ENCODE results near the gene RNF126.
"Not testable (repeated sequence)": the region's sequence is repeated elsewhere in the genome, so short reads cannot be mapped to it uniquely, and the experiment has no call there.

The RNF126 gene

DNA sequence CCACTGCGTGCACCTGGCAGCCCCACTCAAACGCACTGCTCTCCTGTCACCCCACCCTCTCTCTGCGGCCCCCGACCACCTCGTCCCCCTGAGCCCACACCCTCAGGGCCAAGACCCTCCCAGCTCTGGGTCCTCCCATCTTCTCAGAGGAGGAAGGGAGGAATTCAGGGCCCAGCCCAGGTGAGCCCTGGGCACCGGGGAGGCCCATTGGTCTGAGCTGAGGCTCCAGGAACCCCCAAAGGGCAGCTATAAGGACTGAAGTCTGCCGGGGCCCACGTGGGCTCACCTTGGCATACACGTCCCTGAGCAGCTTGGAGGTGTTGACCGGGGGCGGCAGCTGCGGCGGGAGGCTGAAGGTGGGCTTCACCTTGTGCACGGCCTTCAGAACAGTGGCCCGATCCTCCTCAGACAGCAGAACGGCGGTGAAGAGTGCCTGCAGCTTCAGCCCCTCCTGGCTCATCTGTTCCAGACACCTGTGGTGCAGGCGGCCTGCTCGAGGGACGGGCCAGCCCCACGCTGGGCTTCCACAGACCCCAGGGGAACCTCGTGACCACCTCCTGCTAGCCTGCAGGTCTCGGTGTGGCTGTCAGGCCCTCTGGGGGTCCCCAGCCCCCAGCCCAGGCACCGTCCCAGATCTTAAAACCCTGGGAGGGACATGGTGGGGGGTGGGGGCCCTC is 38.4 kb downstream of the RNF126 start:
- no peak for DNase-seq

GRCh38 chr19:623974-624373 is 39.0 kb downstream of the RNF126 start:
- DNase-seq = no peak

GRCh38 chr19:623175-623916 is 39.7 kb downstream of the RNF126 start:
- no peak for DNase-seq

DNA sequence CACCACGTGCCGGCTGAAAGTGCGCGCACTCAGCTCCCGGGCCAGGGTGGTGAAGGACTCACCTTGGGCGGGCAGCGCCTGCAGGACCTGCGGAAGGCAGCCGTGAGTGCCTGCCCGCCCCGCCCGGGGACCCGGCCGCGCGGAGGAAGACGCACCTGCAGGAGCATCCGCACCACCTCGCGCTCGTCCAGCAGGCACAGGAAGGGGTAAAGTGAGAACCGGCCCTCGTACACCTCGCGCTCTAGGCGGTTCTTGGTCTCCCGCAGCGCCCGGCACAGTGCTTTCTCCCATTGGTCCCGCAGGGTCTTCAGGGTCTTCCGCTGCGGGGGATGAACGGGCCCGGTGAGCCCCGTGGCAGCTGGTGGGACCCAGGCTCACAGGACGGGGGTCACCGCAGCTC is 40.3 kb downstream of the RNF126 start:
- no peak for DNase-seq

DNA sequence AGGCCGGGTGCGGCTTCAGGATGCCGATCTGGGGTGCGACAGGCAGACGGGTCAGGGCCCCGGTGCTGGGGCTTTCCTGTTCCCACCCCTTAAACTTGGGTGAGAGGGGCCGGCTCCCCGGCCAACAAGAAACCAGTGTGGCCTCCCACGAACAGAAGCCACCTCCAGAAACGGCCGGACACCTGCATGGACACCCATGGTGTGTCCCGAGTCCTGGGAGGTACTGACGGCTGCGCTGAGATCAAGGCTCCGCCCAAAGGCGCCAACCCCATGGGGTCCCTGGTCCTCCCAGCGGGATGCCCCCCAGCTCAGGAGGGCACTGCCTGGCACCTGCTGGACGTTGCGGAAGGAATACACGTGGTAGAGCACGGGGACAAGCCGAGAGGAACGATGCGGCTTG is 41.2 kb downstream of the RNF126 start:
- no peak for DNase-seq

GRCh38 chr19:621191-621590 is 41.8 kb downstream of the RNF126 start:
- not testable (repeated sequence) for DNase-seq

DNA sequence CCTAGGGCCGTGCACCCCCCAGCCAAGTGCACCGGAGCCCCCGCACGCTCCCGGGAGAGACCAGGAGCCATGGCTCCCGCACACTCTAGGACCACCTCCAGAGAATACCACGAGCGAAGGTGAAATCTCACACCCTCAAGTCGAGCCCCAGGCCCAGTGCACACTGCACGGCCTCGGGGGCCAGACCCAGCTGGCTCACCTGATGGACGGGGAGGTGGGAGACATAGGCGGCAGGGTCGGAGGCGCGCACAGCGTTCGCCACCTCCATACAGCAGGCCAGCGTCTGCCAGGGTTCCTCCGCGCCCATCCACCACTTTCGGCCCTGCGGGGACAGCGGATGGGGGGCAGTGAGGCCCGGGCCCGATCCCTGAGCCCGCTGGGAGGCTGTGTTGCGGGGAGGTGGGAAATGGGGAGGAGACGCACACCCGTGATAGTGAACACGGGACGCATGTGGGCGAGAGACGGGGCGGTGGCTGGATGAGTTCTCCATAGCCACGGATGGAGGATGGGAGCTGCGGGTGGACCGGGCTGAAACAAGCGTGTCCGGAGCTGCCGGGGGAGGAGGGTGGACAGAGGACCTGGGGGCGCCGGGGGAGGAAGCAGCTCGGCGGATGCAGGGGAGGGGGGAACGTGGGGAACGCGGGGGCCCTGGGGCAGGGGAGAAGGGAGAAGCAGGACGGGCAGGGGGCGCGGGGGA is 42.7 kb downstream of the RNF126 start:
- DNase-seq = no peak

GRCh38 chr19:619286-620002 is 43.6 kb downstream of the RNF126 start:
- DNase-seq = no peak

DNA sequence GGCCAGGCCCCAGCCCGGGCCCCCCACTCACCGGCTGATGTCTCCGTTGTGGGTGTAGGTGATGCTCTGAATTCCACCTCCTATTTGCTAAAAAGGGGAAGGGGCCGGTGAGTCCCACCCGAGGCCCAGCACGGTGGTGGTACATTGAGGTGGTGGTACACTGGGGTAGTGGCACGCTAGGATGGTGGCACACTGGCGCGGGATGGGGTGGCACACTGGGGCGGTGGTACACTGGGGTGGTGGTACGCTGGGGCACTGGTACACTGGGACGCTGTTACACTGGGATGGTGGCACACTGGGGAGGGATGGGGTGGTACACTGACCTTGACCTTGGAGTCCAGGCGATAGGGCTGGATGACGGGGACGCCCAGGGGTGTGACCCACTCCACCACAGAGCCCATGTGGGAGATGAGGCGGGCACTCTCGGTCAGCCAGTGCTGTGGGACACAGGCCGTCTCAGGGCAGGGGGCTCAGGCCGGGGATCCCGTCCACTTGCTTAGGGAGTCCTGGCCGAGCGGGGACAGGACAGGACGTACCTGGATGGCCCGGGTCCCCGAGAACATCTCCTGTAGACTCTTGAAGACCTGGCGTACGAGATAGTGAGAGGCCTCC is 44.2 kb downstream of the RNF126 start:
- DNase-seq = no peak

GRCh38 chr19:618247-618619 is 44.8 kb downstream of the RNF126 start:
- DNase-seq = no peak

DNA sequence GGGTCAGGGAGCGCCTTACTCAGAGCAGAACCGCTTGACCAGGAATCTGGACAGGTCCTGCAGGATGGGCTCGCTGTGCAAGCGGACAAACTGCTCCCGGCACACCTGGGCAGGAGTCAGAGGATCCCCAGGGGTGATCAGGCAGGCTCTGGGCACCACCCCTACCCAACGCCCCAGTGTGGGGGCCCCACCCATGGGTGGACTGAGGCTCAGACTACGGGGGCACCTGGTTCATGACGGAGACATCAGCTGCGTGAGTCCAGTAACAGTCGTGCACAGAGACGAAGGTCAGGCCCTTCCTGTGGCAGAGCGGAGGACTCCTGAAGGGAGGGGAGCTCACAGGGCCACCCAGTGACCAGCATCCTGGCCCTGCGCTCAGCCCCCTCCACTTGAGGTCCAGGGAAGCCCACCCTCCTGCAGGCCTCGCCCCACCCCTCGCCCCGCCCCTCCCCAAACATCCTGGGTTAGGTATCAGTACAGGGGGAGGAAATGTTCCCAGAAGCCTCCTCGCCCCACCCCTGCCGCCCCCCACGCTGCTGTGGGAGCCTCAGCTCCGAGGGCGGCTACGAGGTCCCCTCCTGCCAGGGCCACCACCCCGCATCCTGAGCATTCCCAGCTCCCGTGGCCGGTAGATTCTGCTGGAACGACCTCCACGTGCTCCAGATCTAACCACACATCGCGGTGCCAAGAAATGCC is 45.3 kb downstream of the RNF126 start:
- no peak for DNase-seq

DNA sequence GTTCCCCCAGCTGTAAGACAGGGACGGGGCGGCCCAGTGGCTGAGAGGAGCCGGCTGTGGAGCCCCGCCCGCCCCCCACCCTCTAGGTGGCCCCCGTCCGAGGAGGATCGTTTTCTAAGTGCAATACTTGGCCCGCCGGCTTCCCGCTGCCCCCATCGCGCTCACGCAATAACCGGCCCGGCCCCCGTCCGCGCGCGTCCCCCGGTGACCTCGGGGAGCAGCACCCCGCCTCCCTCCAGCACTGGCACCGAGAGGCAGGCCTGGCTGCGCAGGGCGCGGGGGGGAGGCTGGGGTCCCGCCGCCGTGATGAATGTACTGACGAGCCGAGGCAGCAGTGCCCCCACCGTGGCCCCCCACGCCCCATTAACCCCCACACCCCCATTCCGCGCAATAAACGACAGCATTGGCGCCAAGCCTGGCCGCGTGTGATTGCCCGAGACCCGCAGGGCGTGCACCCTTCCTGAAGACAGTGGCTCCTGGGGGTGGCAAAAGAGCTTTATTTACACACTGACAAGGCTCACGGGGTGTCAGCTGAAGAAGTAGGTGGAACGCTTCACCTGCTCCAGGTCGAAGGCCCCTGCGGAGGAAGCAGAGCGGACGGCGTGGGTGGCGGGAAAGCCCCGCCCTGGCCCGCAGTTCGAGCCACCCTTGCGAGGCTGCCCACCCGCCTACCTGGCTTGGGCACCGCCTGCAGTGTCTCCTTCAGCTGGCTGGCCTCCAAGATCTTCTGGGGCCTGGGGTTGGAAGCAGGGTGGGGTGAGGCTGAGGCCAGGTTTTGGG is 46.1 kb downstream of the RNF126 start:
- no peak for DNase-seq

DNA sequence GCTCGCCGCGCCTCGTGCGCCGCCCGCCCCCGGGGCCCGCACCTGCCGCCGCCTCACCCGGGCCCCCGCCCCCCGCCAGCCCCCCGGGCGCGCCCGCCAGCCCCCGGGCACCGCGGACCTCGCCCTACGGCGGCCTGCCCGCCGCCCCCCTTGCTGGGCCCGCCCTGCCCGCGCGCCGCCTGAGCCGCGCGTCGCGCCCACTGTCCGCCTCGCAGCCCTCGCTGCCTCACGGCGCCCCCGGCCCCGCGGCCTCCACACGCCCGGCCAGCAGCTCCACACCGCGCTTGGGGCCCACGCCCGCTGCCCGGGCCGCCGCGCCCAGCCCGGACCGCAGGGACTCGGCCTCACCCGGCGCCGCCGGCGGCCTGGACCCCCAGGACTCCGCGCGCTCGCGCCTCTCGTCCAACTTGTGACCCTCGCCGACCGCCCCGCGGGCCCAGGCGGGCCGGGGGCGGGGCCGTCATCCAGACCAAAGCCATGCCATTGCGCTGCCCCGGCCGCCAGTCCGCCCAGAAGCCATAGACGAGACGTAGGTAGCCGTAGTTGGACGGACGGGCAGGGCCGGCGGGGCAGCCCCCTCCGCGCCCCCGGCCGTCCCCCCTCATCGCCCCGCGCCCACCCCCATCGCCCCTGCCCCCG is 46.8 kb downstream of the RNF126 start:
- no peak for DNase-seq

DNA sequence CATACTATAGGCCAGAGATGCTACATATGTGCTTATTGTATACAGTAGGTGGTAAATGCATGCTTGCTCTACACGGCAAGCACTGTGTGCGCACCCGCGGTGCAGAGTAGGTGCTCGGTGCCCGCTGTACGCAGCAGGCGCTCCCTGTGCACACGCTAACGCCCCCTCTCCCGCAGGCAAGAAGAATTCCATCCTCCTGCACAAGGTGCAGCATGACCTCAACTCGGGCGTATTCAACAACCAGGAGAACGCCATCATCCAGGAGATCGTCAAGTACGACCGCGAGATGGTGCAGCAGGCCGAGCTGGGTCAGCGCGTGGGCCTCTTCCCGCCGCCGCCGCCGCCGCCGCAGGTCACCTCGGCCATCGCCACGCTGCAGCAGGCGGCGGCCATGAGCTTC is 47.4 kb downstream of the RNF126 start:
- DNase-seq = no peak

GRCh38 chr19:613732-614567 is 49.1 kb downstream of the RNF126 start:
- no peak for DNase-seq

- DNase-seq = no peak
Observed at GRCh38 chr19:612941-613340, 50.1 kb downstream of the RNF126 start.

GRCh38 chr19:611481-611868 is 51.5 kb downstream of the RNF126 start:
- DNase-seq = no peak

DNA sequence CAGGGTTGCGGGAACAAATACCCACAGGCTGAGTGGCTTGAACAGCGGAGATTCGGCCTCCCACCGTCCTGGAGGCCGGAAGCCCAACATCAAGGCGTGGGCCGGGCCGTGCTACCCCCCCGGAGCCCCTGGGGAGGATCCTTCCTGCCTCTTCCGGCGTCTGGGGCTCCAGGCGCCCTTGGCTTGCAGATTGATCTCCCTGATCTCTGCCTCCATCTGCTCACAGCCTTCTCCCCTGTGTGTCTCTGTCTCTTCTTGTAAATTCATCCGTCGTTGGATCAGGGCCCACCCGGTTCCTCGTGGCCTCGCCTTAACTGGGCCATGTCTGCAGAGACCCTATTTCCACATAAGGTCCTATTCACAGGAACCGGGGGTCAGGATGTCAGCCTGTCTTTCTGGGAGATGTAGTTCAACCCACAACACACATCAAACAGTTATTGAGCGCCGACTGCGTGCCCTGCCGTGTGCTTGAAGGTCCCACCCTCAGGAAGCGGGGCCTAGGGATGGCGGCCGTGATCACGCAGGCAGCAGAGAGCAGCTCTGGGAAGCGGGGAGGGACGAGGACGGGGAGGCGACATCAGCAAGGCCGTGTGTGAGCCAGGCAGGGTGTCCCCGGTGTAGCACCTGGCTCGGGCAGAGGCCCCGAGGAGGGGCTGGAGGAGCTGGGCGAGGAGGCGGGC is 52.1 kb downstream of the RNF126 start:
- DNase-seq = no peak

DNA sequence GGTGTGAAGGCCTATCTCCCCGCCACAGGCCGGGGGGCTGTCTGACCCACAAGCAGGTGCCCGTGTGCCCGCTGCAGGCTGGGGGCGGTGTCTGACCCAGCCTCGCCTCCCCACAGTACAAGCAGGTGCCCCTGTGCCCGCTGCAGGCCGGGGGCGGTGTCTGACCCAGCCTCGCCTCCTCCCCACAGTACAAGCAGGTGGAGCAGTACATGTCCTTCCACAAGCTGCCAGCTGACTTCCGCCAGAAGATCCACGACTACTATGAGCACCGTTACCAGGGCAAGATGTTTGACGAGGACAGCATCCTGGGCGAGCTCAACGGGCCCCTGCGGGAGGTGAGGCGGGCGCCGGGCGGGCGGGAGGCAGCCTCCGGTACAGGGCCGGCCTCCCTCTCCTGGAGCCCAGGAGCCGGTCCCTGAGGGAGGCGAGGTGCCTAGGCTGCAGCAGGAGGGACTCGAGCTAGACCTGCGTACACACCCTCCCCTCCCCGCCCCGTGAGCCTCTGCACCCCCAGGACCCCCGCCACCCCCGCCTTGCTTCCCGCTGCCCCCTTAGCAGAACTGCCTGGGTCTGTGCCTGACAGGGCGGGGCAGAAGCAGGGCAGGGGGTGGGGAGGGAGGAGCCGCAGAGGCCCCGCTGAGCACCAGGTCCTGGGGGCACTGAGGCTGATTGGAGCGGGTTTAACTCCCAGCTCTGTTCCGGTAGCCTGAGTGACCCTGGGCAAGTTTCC is 52.8 kb downstream of the RNF126 start:
- DNase-seq = no peak
